Measurements from ENCODE around the gene TLCD4. TPM values are rescaled to one million over a fixed set of nuclear protein-coding genes. Genes with fewer than 3 reads are reported as not detected.

TLCD4 gene
- polyA plus RNA-seq, 1 donor (not counting 4 experiments of a cell fraction or from before 2014, with no cell fraction given), result 0.01 TPM

DNA sequence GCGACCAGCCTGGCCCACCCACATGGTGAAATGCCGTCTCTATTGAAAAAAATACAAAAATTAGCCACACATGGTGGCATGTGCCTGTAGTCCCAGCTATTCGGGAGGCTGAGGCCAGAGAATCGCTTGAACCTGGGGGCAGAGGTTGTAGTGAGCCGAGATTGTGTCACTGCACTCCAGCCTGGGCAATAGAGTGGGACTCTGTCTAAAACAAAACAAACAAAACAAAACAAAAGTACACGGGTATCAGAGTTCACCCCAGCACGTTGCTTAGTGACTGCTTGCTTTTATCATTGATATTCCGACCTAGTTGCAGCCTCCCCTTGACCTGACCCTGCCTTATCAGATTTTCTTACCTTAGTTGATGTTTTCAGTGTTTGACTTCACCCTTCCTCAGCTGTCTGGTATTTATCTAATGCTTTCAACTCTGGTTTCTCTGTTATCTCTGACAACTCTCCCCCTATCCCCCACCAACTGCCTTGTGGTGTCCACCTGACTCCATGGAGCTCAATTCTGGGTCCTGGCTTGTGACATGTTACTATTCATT is 5.1 kb downstream of the TLCD4 start:
- no peak for FAIRE-seq
- Histone ChIP-seq H3K27me3 (ENCODE audit: control insufficient read depth, extremely low read depth, insufficient read depth, low read length) (peaks cover 22% of the 10 kb centered on the region), H4K20me1 (ENCODE audit: control insufficient read depth, extremely low read depth, insufficient read depth, low read length) (no peaks in the 10 kb centered on the region), H2AFZ (ENCODE audit: control insufficient read depth, low read length) (no peak overlapping the region), H3K4me3 (ENCODE audit: control insufficient read depth in 2 of 3, extremely low read depth in 1 of 3, insufficient read depth in 2 of 3, low read depth in 1 of 3, low read length in 3 of 3) (no peak overlapping the region), H3K79me2 (ENCODE audit: control insufficient read depth, insufficient read depth, low read length) (no peaks in the 10 kb centered on the region), H3K27ac (ENCODE audit: control insufficient read depth, insufficient read depth, low read length) (no peak overlapping the region), H3K4me1 (ENCODE audit: control insufficient read depth, extremely low read depth, insufficient read depth, low read length) (peaks cover 3% of the 10 kb centered on the region), H3K9me1 (ENCODE audit: control insufficient read depth, extremely low read depth, insufficient read depth, low read length) (no peaks in the 10 kb centered on the region), H3K36me3 (ENCODE audit: control insufficient read depth in 2 of 2, extremely low read depth in 1 of 2, insufficient read depth in 2 of 2, low read length in 2 of 2) (no peaks in the 10 kb centered on the region), H3K9ac (ENCODE audit: control insufficient read depth, extremely low read depth, insufficient read depth, low read length) (no peak overlapping the region), H3K9me3 (ENCODE audit: control insufficient read depth, low read depth, low read length) (no peaks in the 10 kb centered on the region), H3K4me2 (ENCODE audit: control insufficient read depth, extremely low read depth, insufficient read depth, low read depth, low read length) (no peak overlapping the region)
- DNase-seq (ENCODE audit: low read depth, low spot score), result no peak
- no peak for TF ChIP-seq EZH2 (IDR thresholded peaks at IDR 0.05; ENCODE audit: low read length)
- TF ChIP-seq, protein P1, sequence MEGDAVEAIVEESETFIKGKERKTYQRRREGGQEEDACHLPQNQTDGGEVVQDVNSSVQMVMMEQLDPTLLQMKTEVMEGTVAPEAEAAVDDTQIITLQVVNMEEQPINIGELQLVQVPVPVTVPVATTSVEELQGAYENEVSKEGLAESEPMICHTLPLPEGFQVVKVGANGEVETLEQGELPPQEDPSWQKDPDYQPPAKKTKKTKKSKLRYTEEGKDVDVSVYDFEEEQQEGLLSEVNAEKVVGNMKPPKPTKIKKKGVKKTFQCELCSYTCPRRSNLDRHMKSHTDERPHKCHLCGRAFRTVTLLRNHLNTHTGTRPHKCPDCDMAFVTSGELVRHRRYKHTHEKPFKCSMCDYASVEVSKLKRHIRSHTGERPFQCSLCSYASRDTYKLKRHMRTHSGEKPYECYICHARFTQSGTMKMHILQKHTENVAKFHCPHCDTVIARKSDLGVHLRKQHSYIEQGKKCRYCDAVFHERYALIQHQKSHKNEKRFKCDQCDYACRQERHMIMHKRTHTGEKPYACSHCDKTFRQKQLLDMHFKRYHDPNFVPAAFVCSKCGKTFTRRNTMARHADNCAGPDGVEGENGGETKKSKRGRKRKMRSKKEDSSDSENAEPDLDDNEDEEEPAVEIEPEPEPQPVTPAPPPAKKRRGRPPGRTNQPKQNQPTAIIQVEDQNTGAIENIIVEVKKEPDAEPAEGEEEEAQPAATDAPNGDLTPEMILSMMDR (optimal IDR thresholded peaks at IDR 0.05 in 1 of 3, IDR thresholded peaks at IDR 0.05 in 1 of 3, conservative IDR thresholded peaks at IDR 0.05 in 1 of 3; ENCODE audit: extremely low read depth in 1 of 3, insufficient read depth in 2 of 3, low read length in 3 of 3), result no peak
- dilution Hi-C loops (cut with MboI; ENCODE audit: extremely low pct_ligation_motif_present, low sequenced_read_pairs), result no loop called here

DNA sequence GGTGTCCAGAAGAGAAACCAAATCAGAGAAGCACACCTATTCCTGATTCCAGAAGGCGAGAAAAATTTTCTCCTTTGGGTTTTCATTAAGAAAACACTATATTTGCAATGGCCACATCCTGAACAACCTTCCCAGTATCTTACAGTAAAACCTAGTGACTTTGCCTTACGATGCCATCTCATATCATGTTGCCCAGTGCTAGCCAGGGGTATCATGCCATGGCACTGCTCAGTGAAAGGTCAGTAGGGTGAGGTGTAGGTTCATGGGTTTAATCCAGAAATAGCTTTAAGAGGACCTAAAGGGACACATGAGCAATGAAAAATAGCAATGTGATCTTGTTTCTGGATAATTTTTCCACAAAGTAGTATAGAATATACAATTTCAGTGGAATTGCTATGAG is 7.2 kb downstream of the TLCD4 start:
- DNase-seq (ENCODE audit: low read depth, low spot score) (no peak), FAIRE-seq (no peak)
- Histone ChIP-seq H3K9me1 (ENCODE audit: control insufficient read depth, extremely low read depth, insufficient read depth, low read length) (no peaks in the 10 kb centered on the region), H3K4me1 (ENCODE audit: control insufficient read depth, extremely low read depth, insufficient read depth, low read length) (no peaks in the 10 kb centered on the region), H4K20me1 (ENCODE audit: control insufficient read depth, extremely low read depth, insufficient read depth, low read length) (no peaks in the 10 kb centered on the region), H3K79me2 (ENCODE audit: control insufficient read depth, insufficient read depth, low read length) (no peaks in the 10 kb centered on the region), H3K36me3 (ENCODE audit: control insufficient read depth in 2 of 2, extremely low read depth in 1 of 2, insufficient read depth in 2 of 2, low read length in 2 of 2) (no peaks in the 10 kb centered on the region), H3K4me3 (ENCODE audit: control insufficient read depth in 2 of 3, extremely low read depth in 1 of 3, insufficient read depth in 2 of 3, low read depth in 1 of 3, low read length in 3 of 3) (no peak overlapping the region), H2AFZ (ENCODE audit: control insufficient read depth, low read length) (no peak overlapping the region), H3K4me2 (ENCODE audit: control insufficient read depth, extremely low read depth, insufficient read depth, low read depth, low read length) (no peak overlapping the region), H3K9ac (ENCODE audit: control insufficient read depth, extremely low read depth, insufficient read depth, low read length) (no peak overlapping the region), H3K27me3 (ENCODE audit: control insufficient read depth, extremely low read depth, insufficient read depth, low read length) (peaks cover 7% of the 10 kb centered on the region), H3K27ac (ENCODE audit: control insufficient read depth, insufficient read depth, low read length) (no peak overlapping the region), H3K9me3 (ENCODE audit: control insufficient read depth, low read depth, low read length) (no peaks in the 10 kb centered on the region)
- TF ChIP-seq EZH2 (IDR thresholded peaks at IDR 0.05; ENCODE audit: low read length), result no peak
- dilution Hi-C loops (cut with MboI; ENCODE audit: extremely low pct_ligation_motif_present, low sequenced_read_pairs), result no loop called here

DNA sequence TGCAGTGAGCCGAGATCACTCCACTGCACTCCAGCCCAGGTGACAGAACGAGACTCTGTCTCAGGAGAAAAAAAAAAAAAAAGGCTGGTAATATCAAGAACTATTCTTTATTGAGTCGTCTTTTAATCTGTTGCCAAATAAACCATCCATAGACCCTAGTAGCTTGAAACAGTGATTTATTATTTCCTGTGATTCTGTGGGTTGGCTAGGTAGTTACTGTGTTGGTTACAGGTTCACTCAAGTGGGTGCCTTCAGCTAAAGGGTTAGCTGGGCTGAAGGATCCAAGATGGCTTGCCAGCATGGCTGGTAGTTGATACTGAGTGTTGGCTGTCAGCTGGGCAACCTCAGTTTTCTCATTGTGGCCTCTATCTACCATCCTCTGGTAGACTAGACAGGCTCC is 9.2 kb downstream of the TLCD4 start:
- H4K20me1 ChIP-seq (ENCODE audit: control insufficient read depth, extremely low read depth, insufficient read depth, low read length), result no peaks in the 10 kb centered on the region
- no peaks in the 10 kb centered on the region for H3K9me3 ChIP-seq (ENCODE audit: control insufficient read depth, low read depth, low read length)
- H3K36me3 ChIP-seq (ENCODE audit: control insufficient read depth in 2 of 2, extremely low read depth in 1 of 2, insufficient read depth in 2 of 2, low read length in 2 of 2), result no peaks in the 10 kb centered on the region
- TF ChIP-seq, protein P1 (optimal IDR thresholded peaks at IDR 0.05 in 1 of 3, IDR thresholded peaks at IDR 0.05 in 1 of 3, conservative IDR thresholded peaks at IDR 0.05 in 1 of 3; ENCODE audit: extremely low read depth in 1 of 3, insufficient read depth in 2 of 3, low read length in 3 of 3), result no peak
- TF ChIP-seq EZH2 (IDR thresholded peaks at IDR 0.05; ENCODE audit: low read length), result no peak
- no peaks in the 10 kb centered on the region for H3K4me1 ChIP-seq (ENCODE audit: control insufficient read depth, extremely low read depth, insufficient read depth, low read length)
- FAIRE-seq, result no peak
- DNase-seq (ENCODE audit: low read depth, low spot score), result no peak
- dilution Hi-C loops (cut with MboI; ENCODE audit: extremely low pct_ligation_motif_present, low sequenced_read_pairs), result no loop called here
- H3K4me3 ChIP-seq (ENCODE audit: control insufficient read depth in 2 of 3, extremely low read depth in 1 of 3, insufficient read depth in 2 of 3, low read depth in 1 of 3, low read length in 3 of 3), result no peak overlapping the region
- no peaks in the 10 kb centered on the region for H3K9me1 ChIP-seq (ENCODE audit: control insufficient read depth, extremely low read depth, insufficient read depth, low read length)
- no peak overlapping the region for H3K27ac ChIP-seq (ENCODE audit: control insufficient read depth, insufficient read depth, low read length)
- H3K27me3 ChIP-seq (ENCODE audit: control insufficient read depth, extremely low read depth, insufficient read depth, low read length), result no peaks in the 10 kb centered on the region
- no peak overlapping the region for H3K9ac ChIP-seq (ENCODE audit: control insufficient read depth, extremely low read depth, insufficient read depth, low read length)
- no peak overlapping the region for H3K4me2 ChIP-seq (ENCODE audit: control insufficient read depth, extremely low read depth, insufficient read depth, low read depth, low read length)
- H2AFZ ChIP-seq (ENCODE audit: control insufficient read depth, low read length), result no peak overlapping the region
- no peaks in the 10 kb centered on the region for H3K79me2 ChIP-seq (ENCODE audit: control insufficient read depth, insufficient read depth, low read length)

All from keratinocyte (primary cell).